HepG2 (cell line): Measurements from ENCODE around the gene PSRC1. TPM values are rescaled to one million over a fixed set of nuclear protein-coding genes. Genes with fewer than 3 reads are reported as not detected.

Experiments
- ATAD3A ChIP-seq: sonication (generic); formaldehyde crosslinking; IDR thresholded peaks from 2 replicates; pipeline ENCODE4 v1.4.0; 2020; ENCODE audit warnings: missing genetic modification reagents
- EEA1 ChIP-seq: sonication (generic); formaldehyde crosslinking; IDR thresholded peaks from 2 replicates; pipeline ENCODE4 v1.5.1; 2020; ENCODE audit warnings: mild to moderate bottlenecking, missing genetic modification reagents, borderline replicate concordance
- PHF20 ChIP-seq: sonication (generic); formaldehyde crosslinking; IDR thresholded peaks from 2 replicates; pipeline ENCODE4 v1.5.0; 2020; ENCODE audit warnings: mild to moderate bottlenecking, missing genetic modification reagents
- RBFOX2 ChIP-seq: fragments of 200-400 bp; formaldehyde crosslinking; IDR thresholded peaks from 2 replicates; pipeline ENCODE4 v1.6.1; 2017; ENCODE audit warnings: low read depth, mild to moderate bottlenecking, low read length
- RCOR2 ChIP-seq: IDR thresholded peaks from 2 replicates; pipeline ENCODE4 v1.6.1; 2016; ENCODE audit warnings: missing biosample characterization, missing genetic modification reagents
- RFX1 ChIP-seq: fragments of 450-650 bp; IDR thresholded peaks from 2 replicates; pipeline ENCODE4 v1.6.1; 2017
- SCMH1 ChIP-seq: sonication (generic); formaldehyde crosslinking; IDR thresholded peaks from 2 replicates; pipeline ENCODE4 v1.9.0; 2021; ENCODE audit warnings: missing genetic modification reagents, mild to moderate bottlenecking, borderline replicate concordance
- SP5 ChIP-seq: IDR thresholded peaks from 2 replicates; pipeline ENCODE4 v1.6.1; 2016; ENCODE audit warnings: low read depth, borderline replicate concordance
- TEAD2 ChIP-seq: sonication (generic); formaldehyde crosslinking; IDR thresholded peaks from 2 replicates; pipeline ENCODE4 v1.9.0; 2021; ENCODE audit warnings: missing genetic modification reagents
- ZFX ChIP-seq: sonication (generic); formaldehyde crosslinking; IDR thresholded peaks from 2 replicates; pipeline ENCODE4 v1.4.0; 2020; ENCODE audit warnings: mild to moderate bottlenecking, low read depth, missing genetic modification reagents, moderate library complexity
- ZNF710 ChIP-seq: sonication (generic); formaldehyde crosslinking; IDR thresholded peaks from 2 replicates; pipeline ENCODE4 v1.5.0; 2020; ENCODE audit warnings: mild to moderate bottlenecking, missing genetic modification reagents, borderline replicate concordance
- ZNF780A ChIP-seq: sonication (generic); formaldehyde crosslinking; IDR thresholded peaks from 2 replicates; pipeline ENCODE4 v1.8.0; 2022; ENCODE audit warnings: mild to moderate bottlenecking, missing genetic modification reagents, moderate library complexity
- ZSCAN12 ChIP-seq: sonication (generic); formaldehyde crosslinking; IDR thresholded peaks from 2 replicates; pipeline ENCODE4 v1.9.0; 2021; ENCODE audit warnings: mild to moderate bottlenecking, missing genetic modification reagents
- ZSCAN31 ChIP-seq: sonication (generic); formaldehyde crosslinking; IDR thresholded peaks from 2 replicates; pipeline ENCODE4 v1.5.0; 2020; ENCODE audit warnings: low read depth, mild to moderate bottlenecking, missing genetic modification reagents
- polyA plus RNA-seq, 8 experiments: library from polyadenylated mRNA; depleted of rRNA in 3 of 8; stranded (reverse) in 7 of 8; unstranded in 1 of 8; fragments of >200 nt; fragmentation: Illumina TruSeq in 4 of 8; extraction: Trizol in 4 of 8; gene quantifications; 2 replicates each; pipeline versions ENCODE4 v1.2.1 to v1.2.3, GENCODE V29; 2011 to 2016; ENCODE audit warnings: low read depth in 4 of 8, missing spikeins in 1 of 8, mixed read lengths in 1 of 8; ENCODE audit not compliant: insufficient read depth in 1 of 8
- total RNA-seq, 5 experiments: library from RNA; depleted of rRNA; stranded (reverse); fragments of >200 nt; fragmentation: Illumina TruSeq; extraction: Trizol; gene quantifications; 2 replicates each; pipeline ENCODE4 v1.2.3, GENCODE V29; 2016; ENCODE audit warnings: low read depth in 1 of 5
- TF ChIP-seq, protein P1 (sequence below): sonication (generic); formaldehyde crosslinking; IDR thresholded peaks from 2 replicates; pipeline ENCODE4 v1.4.0; 2020; ENCODE audit warnings: mild to moderate bottlenecking, missing genetic modification reagents, borderline replicate concordance
- TF ChIP-seq, protein P2 (sequence below): fragments of 450-650 bp; IDR thresholded peaks from 2 replicates; pipeline ENCODE4 v1.6.1; 2016

The PSRC1 gene
- total and polyA plus RNA-seq, 2 of the 13 experiments (the other 11 are each of a cell fraction or from before 2014, with no cell fraction given) = 28.6 to 30.3 TPM

DNA sequence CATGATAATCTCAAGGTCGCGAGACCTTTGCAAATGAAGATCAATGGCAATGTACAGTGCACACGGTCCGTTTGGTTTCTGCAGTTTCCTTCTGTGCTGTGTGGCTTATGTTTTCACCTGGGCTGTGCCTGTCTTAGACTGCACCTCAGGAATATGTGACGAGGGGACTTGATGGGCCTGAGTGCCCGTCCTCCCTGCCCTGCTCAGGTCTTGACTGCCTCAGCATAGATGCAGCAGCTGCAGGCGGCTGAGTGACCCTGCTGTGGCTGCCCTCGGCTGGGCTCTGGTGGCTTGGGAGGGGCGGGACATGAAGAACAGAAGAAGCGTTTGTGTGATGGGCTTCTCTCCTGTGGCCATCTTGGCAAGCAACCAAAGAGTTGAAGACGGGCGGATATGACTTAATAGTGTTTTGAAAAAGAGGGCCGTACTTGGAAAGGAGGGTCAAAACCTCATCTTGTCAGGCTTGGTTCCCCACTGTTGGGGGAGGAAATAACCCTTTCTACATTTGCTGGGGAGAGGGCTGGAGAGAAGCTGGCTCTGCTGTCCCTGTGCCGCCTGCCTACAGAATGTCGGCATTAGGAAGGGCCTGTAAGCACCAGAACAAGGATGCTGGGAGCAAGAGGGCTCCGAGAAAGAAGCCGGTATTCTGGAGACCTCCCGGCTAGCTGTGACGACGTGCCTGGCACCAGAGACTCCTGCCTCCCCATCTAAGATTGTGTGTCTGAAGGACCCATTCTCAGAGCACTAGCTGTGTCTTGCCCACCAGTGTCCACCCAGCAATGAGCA, 16.8 kb upstream of the PSRC1 start (continued):
- TF ChIP-seq ZNF710 (CRISPR knock-in tag) (peak; percentile 15; the same call in 1 of the 2 replicates), EEA1 (CRISPR knock-in tag) (no peak), PHF20 (no peak), ATAD3A (no peak), RBFOX2 (no peak), SCMH1 (CRISPR knock-in tag) (no peak), RCOR2 (CRISPR knock-in tag) (no peak), ZNF780A (CRISPR knock-in tag) (no peak), SP5 (CRISPR knock-in tag) (no peak), TEAD2 (CRISPR knock-in tag) (no peak), ZFX (0 out of 2 replicates have a peak, but pooled peaks have one; percentile 12), ZSCAN12 (no peak), ZSCAN31 (CRISPR knock-in tag) (no peak), RFX1 (no peak)
- TF ChIP-seq, protein P1, sequence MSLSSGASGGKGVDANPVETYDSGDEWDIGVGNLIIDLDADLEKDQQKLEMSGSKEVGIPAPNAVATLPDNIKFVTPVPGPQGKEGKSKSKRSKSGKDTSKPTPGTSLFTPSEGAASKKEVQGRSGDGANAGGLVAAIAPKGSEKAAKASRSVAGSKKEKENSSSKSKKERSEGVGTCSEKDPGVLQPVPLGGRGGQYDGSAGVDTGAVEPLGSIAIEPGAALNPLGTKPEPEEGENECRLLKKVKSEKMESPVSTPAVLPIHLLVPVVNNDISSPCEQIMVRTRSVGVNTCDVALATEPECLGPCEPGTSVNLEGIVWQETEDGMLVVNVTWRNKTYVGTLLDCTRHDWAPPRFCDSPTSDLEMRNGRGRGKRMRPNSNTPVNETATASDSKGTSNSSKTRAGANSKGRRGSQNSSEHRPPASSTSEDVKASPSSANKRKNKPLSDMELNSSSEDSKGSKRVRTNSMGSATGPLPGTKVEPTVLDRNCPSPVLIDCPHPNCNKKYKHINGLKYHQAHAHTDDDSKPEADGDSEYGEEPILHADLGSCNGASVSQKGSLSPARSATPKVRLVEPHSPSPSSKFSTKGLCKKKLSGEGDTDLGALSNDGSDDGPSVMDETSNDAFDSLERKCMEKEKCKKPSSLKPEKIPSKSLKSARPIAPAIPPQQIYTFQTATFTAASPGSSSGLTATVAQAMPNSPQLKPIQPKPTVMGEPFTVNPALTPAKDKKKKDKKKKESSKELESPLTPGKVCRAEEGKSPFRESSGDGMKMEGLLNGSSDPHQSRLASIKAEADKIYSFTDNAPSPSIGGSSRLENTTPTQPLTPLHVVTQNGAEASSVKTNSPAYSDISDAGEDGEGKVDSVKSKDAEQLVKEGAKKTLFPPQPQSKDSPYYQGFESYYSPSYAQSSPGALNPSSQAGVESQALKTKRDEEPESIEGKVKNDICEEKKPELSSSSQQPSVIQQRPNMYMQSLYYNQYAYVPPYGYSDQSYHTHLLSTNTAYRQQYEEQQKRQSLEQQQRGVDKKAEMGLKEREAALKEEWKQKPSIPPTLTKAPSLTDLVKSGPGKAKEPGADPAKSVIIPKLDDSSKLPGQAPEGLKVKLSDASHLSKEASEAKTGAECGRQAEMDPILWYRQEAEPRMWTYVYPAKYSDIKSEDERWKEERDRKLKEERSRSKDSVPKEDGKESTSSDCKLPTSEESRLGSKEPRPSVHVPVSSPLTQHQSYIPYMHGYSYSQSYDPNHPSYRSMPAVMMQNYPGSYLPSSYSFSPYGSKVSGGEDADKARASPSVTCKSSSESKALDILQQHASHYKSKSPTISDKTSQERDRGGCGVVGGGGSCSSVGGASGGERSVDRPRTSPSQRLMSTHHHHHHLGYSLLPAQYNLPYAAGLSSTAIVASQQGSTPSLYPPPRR = 0 out of 2 replicates have a peak, but pooled peaks have one; percentile 2
- TF ChIP-seq, protein P2, sequence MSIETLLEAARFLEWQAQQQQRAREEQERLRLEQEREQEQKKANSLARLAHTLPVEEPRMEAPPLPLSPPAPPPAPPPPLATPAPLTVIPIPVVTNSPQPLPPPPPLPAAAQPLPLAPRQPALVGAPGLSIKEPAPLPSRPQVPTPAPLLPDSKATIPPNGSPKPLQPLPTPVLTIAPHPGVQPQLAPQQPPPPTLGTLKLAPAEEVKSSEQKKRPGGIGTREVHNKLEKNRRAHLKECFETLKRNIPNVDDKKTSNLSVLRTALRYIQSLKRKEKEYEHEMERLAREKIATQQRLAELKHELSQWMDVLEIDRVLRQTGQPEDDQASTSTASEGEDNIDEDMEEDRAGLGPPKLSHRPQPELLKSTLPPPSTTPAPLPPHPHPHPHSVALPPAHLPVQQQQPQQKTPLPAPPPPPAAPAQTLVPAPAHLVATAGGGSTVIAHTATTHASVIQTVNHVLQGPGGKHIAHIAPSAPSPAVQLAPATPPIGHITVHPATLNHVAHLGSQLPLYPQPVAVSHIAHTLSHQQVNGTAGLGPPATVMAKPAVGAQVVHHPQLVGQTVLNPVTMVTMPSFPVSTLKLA = no peak
